ENCODE measurements around the gene PHYKPL.
"Not testable (repeated sequence)": the region's sequence is repeated elsewhere in the genome, so short reads cannot be mapped to it uniquely, and the experiment has no call there.

The PHYKPL gene

GRCh38 chr5:178271726-178272479, 39.3 kb upstream of the PHYKPL start:
- Mint-ChIP-seq H3K36me3 (ENCODE audit: low read depth) (no peaks in the 10 kb centered on the region), H3K9me3 (no peaks in the 10 kb centered on the region), H3K4me1 (ENCODE audit: low read depth) (no peaks in the 10 kb centered on the region), H3K27ac (no peak overlapping the region), H3K27me3 (no peaks in the 10 kb centered on the region), H3K4me3 (no peak overlapping the region)

- Mint-ChIP-seq H3K27me3 (no peaks in the 10 kb centered on the region), H3K27ac (no peak overlapping the region), H3K36me3 (ENCODE audit: low read depth) (no peaks in the 10 kb centered on the region), H3K4me3 (no peak overlapping the region), H3K9me3 (no peaks in the 10 kb centered on the region), H3K4me1 (ENCODE audit: low read depth) (no peaks in the 10 kb centered on the region)
These were observed 38.6 kb upstream of the PHYKPL start for GRCh38 chr5:178271231-178271630.

GRCh38 chr5:178269499-178269898, 36.9 kb upstream of the PHYKPL start:
- Mint-ChIP-seq H3K36me3 (ENCODE audit: low read depth) (no peaks in the 10 kb centered on the region), H3K27ac (no peak overlapping the region), H3K4me1 (ENCODE audit: low read depth) (no peaks in the 10 kb centered on the region), H3K4me3 (no peak overlapping the region), H3K9me3 (no peaks in the 10 kb centered on the region), H3K27me3 (no peaks in the 10 kb centered on the region)

GRCh38 chr5:178267876-178268275, 35.3 kb upstream of the PHYKPL start:
- H3K4me3 Mint-ChIP-seq: no peak overlapping the region

GRCh38 chr5:178267245-178267644, 34.6 kb upstream of the PHYKPL start:
- no peak overlapping the region for H3K27ac Mint-ChIP-seq
- H3K4me3 Mint-ChIP-seq: no peak overlapping the region
- no peaks in the 10 kb centered on the region for H3K36me3 Mint-ChIP-seq (ENCODE audit: low read depth)
- H3K9me3 Mint-ChIP-seq: peaks cover 4% of the 10 kb centered on the region
- no peaks in the 10 kb centered on the region for H3K4me1 Mint-ChIP-seq (ENCODE audit: low read depth)
- H3K27me3 Mint-ChIP-seq: no peaks in the 10 kb centered on the region

More at GRCh38 chr5:178267876-178268275, 35.3 kb upstream of the PHYKPL start:
- H3K9me3 Mint-ChIP-seq: peaks cover 4% of the 10 kb centered on the region
- no peaks in the 10 kb centered on the region for H3K4me1 Mint-ChIP-seq (ENCODE audit: low read depth)
- no peaks in the 10 kb centered on the region for H3K27me3 Mint-ChIP-seq
- no peak overlapping the region for H3K27ac Mint-ChIP-seq
- H3K36me3 Mint-ChIP-seq (ENCODE audit: low read depth): no peaks in the 10 kb centered on the region

- no peak overlapping the region for H3K27ac Mint-ChIP-seq
- no peaks in the 10 kb centered on the region for H3K27me3 Mint-ChIP-seq
- H3K9me3 Mint-ChIP-seq: peaks cover 4% of the 10 kb centered on the region
- no peak overlapping the region for H3K4me3 Mint-ChIP-seq
- H3K4me1 Mint-ChIP-seq (ENCODE audit: low read depth): no peaks in the 10 kb centered on the region
- H3K36me3 Mint-ChIP-seq (ENCODE audit: low read depth): no peaks in the 10 kb centered on the region
These were observed 34.0 kb upstream of the PHYKPL start for GRCh38 chr5:178266581-178266980.

- Mint-ChIP-seq H3K9me3 (peaks cover 4% of the 10 kb centered on the region), H3K27me3 (no peaks in the 10 kb centered on the region), H3K4me1 (ENCODE audit: low read depth) (no peaks in the 10 kb centered on the region), H3K4me3 (no peak overlapping the region), H3K36me3 (ENCODE audit: low read depth) (no peaks in the 10 kb centered on the region), H3K27ac (no peak overlapping the region)
These were observed 33.1 kb upstream of the PHYKPL start for GRCh38 chr5:178265746-178266145.

- Mint-ChIP-seq H3K4me3 (no peak overlapping the region), H3K27ac (no peak overlapping the region)
These were observed 31.4 kb upstream of the PHYKPL start for GRCh38 chr5:178264044-178264443.

GRCh38 chr5:178261666-178262600, 29.3 kb upstream of the PHYKPL start:
- H3K27me3 Mint-ChIP-seq: no peaks in the 10 kb centered on the region
- H3K4me3 Mint-ChIP-seq: no peak overlapping the region
- H3K27ac Mint-ChIP-seq: no peak overlapping the region
- H3K4me1 Mint-ChIP-seq (ENCODE audit: low read depth): peaks cover 3% of the 10 kb centered on the region
- H3K9me3 Mint-ChIP-seq: peaks cover 4% of the 10 kb centered on the region
- H3K36me3 Mint-ChIP-seq (ENCODE audit: low read depth): no peaks in the 10 kb centered on the region

More at GRCh38 chr5:178264044-178264443, 31.4 kb upstream of the PHYKPL start:
- no peaks in the 10 kb centered on the region for H3K27me3 Mint-ChIP-seq
- H3K4me1 Mint-ChIP-seq (ENCODE audit: low read depth): peaks cover 3% of the 10 kb centered on the region
- H3K9me3 Mint-ChIP-seq: peaks cover 4% of the 10 kb centered on the region
- no peaks in the 10 kb centered on the region for H3K36me3 Mint-ChIP-seq (ENCODE audit: low read depth)

GRCh38 chr5:178259623-178260536, 27.3 kb upstream of the PHYKPL start:
- Mint-ChIP-seq H3K27me3 (no peaks in the 10 kb centered on the region), H3K4me3 (no peak overlapping the region), H3K4me1 (ENCODE audit: low read depth) (peaks cover 3% of the 10 kb centered on the region), H3K9me3 (peaks cover 4% of the 10 kb centered on the region), H3K27ac (no peak overlapping the region), H3K36me3 (ENCODE audit: low read depth) (no peaks in the 10 kb centered on the region)

- Mint-ChIP-seq H3K9me3 (no peaks in the 10 kb centered on the region), H3K4me1 (ENCODE audit: low read depth) (peaks cover 5% of the 10 kb centered on the region)
These were observed 25.0 kb upstream of the PHYKPL start for GRCh38 chr5:178257650-178258049.

GRCh38 chr5:178256746-178257145, 24.1 kb upstream of the PHYKPL start:
- no peak overlapping the region for H3K4me3 Mint-ChIP-seq
- no peaks in the 10 kb centered on the region for H3K36me3 Mint-ChIP-seq (ENCODE audit: low read depth)
- H3K27me3 Mint-ChIP-seq: no peaks in the 10 kb centered on the region
- H3K27ac Mint-ChIP-seq: no peak overlapping the region
- no peaks in the 10 kb centered on the region for H3K9me3 Mint-ChIP-seq
- H3K4me1 Mint-ChIP-seq (ENCODE audit: low read depth): peaks cover 6% of the 10 kb centered on the region

More at GRCh38 chr5:178257650-178258049, 25.0 kb upstream of the PHYKPL start:
- no peaks in the 10 kb centered on the region for H3K27me3 Mint-ChIP-seq
- H3K36me3 Mint-ChIP-seq (ENCODE audit: low read depth): no peaks in the 10 kb centered on the region
- H3K4me3 Mint-ChIP-seq: no peak overlapping the region
- no peak overlapping the region for H3K27ac Mint-ChIP-seq

- not testable (repeated sequence) for H3K27me3 Mint-ChIP-seq; H3K4me3 Mint-ChIP-seq; H3K27ac Mint-ChIP-seq; H3K36me3 Mint-ChIP-seq (ENCODE audit: low read depth); H3K9me3 Mint-ChIP-seq
- H3K4me1 Mint-ChIP-seq (ENCODE audit: low read depth): peaks cover 18% of the 10 kb centered on the region
These were observed 21.0 kb upstream of the PHYKPL start for GRCh38 chr5:178253632-178254031.

GRCh38 chr5:178252258-178252657, 19.7 kb upstream of the PHYKPL start:
- Mint-ChIP-seq H3K27ac (no peak overlapping the region), H3K36me3 (ENCODE audit: low read depth) (no peaks in the 10 kb centered on the region), H3K9me3 (no peaks in the 10 kb centered on the region), H3K4me3 (no peak overlapping the region), H3K27me3 (no peaks in the 10 kb centered on the region), H3K4me1 (ENCODE audit: low read depth) (peaks cover 24% of the 10 kb centered on the region)
